GM19240 (cell line): ENCODE measurements around the gene SPON2.

Experiments
- DNase-seq: peaks from one replicate; pipeline ENCODE4 v3.0.0; 2011; ENCODE audit warnings: low spot score; ENCODE audit not compliant: insufficient read length

SPON2 gene

DNA sequence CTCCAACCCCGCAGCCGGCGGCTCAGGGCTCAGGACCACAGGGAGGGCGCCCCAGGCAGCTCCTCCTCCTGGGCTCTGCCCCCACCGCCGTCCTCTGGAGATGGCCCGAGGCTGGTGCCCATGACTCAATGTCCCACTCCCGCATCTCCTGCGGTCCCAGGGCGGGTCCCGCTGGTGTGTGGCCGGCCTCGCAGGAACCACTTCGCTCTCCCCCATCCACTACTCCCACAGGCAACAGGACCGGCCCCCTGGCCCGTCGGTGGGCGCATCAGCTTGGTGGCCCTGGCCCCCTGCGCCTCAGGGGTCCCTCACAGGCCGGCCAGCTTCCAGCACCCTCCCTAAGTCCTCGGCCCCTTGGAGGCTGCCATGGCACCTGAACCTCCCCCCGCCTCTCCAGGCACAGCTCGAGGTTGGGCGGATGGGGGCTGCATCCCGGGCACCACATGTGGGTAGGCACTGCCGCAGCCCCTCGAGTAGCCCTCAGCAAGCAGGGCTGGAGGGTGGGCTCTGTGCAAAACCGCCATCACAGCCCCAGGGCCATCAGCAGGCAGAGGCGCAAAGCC lies 22.8 kb upstream of the SPON2 start:
- DNase-seq, result no peak

DNA sequence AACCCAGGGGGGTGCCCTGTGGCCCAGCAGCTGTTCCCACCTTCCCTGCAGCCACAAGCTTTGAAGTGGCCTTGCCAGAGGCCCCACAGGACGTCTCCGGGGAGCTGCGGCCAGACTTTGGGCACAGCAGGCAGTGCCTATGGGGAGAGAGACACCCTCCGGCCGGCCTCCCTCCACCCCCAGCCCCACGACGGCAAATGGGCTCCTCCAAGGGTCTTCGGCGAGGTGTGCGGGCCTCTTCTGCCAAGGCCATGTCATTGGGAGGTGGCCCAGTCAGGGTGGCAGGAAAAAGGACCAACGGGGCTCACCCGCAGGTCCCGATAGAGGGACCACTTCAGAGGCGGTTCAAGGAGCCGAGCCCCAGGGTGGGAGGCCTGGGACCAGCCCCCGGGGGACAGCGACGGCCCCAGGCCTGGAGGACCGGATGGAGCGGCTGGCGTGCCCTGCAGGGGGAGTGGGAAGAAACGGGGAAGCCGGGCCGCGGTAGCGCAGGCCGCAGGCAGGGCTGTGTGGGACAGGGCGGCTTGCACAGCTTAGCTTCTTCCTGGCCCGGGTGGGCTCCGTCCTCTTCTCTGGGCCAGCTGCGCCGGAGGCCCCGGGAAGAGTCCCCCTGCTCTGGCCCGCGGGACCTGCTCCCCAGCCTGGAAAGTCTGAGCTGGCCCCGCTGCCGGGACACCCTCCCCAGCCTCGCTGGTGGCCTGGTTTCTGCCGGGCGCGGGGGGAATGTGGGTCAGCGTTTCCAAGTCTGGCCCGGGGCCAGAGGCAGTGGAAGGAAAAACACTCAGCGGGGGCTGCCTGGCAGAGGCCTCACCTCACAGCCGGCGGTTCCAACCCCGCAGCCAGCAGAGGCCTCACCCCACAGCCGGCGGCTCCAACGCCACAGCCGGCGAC lies 21.9 kb upstream of the SPON2 start:
- DNase-seq, result no peak

GRCh38 chr4:1193206-1194009 lies 21.0 kb upstream of the SPON2 start:
- no peak for DNase-seq

GRCh38 chr4:1192493-1193205 lies 20.3 kb upstream of the SPON2 start:
- DNase-seq, result no peak

DNA sequence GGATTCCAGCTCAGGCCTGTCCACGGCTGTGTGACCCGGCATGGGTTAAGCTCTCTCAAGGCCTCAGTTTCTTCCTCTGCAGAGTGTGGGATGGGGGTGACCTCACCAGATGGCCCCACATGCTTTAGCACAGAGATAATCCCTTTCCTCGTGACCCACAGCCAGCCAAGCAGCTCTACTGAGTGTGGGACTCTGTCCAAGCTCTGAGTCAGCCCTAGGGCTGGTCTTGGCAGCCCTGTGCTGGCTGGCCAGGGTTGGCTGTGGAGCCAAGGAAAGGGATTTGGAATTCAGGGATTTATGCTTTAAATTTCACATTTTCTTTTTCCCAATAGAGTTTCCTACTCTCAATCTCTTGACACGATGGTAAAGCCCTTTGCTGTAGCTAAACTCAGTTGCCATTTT lies 19.7 kb upstream of the SPON2 start:
- DNase-seq, result no peak

DNA sequence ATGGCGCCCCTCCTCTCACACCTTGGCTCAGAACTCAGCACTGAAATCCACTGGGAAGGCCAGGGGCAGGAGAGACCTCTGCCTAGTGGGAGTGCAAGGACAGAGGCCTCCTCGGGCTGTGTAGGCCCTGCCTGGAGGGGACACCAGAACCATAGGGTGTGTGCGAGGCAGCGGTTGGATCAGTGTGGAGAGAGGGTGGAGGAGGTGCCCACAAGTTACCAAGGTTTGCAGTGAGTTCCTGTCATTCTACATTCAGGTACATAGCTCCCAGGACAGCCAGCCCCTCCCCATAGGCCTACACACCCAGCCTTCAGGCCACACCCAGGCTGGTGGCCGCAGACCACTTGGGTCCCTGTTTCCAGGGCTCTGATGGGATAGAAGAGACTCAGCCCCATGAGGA lies 19.2 kb upstream of the SPON2 start:
- no peak for DNase-seq

DNA sequence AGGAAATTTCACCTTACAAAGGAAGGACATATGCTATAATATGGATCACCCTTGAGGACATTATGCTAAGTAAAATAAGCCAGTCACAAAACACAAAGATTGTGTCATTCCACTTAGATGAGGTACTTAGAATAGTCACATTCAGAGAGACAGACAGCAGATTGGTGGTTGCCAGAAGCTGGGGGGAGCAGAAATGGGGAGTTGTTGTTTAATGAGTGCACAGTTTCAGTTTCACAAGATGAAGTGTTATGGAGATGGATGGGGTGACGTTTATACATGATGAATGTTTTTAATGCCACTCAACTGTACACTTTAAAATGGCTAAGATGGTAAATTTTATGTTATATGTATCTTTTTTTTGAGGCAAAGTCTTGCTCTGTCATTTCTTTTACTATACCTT lies 14.8 kb upstream of the SPON2 start:
- DNase-seq, result no peak

- DNase-seq, result no peak
Observed at GRCh38 chr4:1183985-1184773, 11.8 kb upstream of the SPON2 start.

DNA sequence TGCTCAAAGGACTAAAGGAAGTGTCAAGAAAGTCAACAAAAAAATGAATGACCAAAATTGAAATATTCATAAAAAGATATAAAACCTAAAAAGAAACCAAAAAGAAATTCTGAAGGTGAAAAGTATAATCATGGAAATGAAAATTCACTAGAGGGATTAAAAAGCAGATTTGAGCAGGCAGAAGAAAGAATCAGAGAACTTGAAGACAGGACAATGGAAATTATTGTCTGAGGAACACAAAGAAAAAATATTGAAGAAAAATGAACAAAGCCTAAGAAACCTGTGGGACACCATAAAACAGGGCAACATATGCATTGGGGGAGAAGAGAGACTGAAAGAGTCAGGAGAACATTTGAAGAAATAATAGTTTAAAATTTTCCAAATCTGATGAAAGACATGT lies 9.9 kb upstream of the SPON2 start:
- no peak for DNase-seq

DNA sequence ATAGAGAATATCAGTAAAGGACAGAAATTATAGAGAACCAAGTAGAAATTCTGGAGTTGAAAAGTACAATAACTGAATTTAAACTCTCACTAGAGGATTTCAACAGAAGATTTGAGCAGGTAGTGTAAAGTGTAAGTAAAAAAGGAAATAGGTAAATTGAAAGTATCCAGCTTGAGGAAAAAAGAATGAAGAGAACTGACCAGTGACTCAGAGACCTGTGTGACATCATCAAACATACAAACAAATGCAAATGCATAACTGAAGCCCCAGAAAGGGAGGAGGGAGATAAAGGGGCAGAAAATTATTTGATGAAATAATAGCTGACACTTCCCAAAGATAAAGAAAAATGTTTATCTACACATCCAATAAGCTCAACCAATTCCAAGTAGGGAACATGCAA lies 8.3 kb upstream of the SPON2 start:
- DNase-seq, result no peak

DNA sequence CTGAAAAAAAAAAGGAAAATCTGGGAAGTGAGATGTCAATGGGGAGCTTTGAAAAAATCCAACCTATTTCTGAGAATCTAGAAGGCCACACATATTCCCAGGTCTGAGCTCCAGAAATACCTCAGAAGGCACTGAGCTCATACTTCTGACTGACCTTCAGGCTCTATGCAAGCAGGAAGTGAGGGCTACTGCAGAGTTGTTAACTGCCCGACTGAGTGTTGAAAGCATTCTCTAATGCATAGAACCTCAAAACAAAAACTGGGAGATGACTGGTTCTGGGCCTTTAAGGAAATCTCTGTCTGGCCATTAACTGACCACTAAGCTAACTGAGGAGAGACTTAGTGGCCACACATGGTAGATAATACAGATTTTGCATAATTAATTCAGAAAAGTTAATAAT lies 7.6 kb upstream of the SPON2 start:
- no peak for DNase-seq

GRCh38 chr4:1179089-1179441 lies 6.7 kb upstream of the SPON2 start:
- DNase-seq, result no peak

DNA sequence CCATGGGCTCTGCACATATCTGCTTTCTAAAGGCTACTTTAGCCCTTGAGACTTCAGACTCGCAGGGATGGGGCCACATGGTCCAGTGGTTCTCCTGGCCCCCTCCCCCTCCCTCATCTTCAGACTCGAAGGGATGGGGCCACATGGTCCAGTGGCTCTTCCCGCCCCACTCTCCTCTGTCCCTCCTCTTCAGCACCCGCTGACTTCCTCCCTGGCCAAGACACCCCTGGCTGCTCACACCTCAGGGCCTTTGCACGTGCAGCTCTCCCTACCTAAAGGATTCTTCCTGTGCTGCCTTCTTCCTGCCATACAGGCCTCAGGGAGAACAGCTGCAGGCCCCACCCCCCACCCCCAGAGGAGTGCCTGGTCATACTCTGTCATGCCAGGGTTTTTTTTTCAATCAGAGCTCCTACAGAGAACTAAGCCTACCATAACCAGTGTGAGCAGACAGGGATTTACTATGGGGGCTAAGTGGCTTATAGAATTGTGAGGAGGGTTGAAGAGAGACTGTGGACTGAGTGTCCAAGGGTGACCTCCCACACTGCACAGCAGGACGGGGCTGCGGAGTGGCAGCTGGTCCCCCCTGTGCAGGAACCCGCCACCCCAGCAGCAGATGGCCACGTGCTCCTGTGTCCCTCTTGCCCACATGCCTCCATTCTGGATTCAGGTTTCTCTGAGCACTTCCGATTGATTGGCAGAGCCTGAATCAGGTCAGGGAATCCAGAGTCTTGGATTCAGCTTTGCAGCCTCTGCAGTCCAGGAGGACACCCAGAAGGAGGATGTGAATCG lies 6.1 kb upstream of the SPON2 start:
- no peak for DNase-seq

- no peak for DNase-seq
Observed at GRCh38 chr4:1177274-1178141, 5.1 kb upstream of the SPON2 start.

- DNase-seq, result no peak
Observed at GRCh38 chr4:1176398-1177273, 4.3 kb upstream of the SPON2 start.

DNA sequence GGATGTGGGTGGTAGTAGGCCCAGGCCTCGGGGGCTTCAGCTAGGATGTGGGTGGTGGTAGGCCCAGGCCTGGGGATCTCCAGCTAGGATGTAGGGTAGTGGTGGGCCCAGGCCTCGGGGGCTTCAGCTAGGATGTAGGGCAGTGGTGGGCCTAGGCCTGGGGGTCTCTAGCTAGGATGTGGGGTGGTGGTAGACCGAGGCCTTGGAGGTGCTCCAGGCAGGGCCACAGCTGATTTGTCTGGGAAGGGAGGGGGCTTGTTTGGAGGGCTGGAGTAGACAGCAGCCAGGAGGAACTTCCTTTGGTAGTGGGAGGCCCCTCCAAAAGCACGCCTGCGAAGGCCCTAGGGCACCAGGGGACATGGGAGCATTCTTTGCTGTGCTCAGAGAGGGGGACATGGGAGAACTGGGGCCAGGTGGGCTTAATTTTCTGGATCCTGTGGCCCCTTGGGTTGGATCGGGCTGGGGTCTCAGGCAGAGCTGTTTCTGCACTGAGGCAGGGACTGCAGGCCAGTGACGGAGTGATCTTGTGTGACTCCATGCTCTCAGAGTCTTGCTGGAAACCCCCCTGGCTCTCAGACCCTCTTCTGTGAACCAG lies 3.3 kb upstream of the SPON2 start:
- no peak for DNase-seq

GRCh38 chr4:1174941-1175634 lies 2.7 kb upstream of the SPON2 start:
- DNase-seq, result no peak
